NCI-H2107 (cell line): Measurements from ENCODE around the gene COL5A1.

ENCODE experiments used
- DNase-seq: peaks from one replicate; lab custom pipeline; 2025; lab: John Stamatoyannopoulos, UW

COL5A1 gene

GRCh38 chr9:134606951-134607731 lies 34.5 kb upstream of the COL5A1 start:
- DNase-seq, result no peak

DNA sequence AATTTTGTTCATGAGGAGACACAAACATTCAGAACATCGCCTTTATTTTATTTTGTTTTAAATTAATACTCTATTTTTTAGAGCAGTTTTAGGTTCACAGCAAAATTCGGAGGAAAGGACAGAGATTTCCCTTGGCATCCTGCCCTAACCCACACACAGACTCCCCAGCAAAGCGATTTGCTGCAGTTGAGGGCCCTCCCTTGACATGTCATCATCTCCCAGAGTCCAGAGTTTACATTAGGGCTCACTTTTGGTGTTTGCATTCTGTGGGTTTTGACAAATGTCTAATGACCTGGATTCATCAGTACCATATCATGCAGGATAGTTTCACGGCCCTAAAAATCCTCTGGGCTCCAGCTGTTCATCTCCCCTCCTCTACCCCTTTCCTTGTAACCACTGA lies 33.6 kb upstream of the COL5A1 start:
- no peak for DNase-seq

GRCh38 chr9:134611046-134611445 lies 30.6 kb upstream of the COL5A1 start:
- DNase-seq, result no peak

- no peak for DNase-seq
These were observed 29.3 kb upstream of the COL5A1 start for GRCh38 chr9:134612309-134612708.

DNA sequence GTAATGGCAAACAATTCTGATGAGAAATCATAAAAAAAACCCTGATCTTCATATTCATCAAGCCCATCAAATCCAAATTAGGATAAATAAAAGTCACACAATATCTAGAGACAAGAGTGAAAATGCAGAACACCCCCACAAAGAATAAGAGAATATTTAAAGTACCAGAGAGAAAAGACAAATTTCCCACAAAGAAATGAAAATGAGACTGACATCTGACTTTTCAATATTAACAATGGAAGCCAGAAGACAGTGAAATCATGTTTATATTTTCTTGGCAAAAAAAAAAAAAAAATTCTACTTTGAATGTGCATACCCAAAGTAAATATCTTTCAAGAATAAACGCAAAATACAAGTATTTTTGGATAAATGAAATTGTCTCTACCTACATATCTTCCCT lies 28.9 kb upstream of the COL5A1 start:
- no peak for DNase-seq

DNA sequence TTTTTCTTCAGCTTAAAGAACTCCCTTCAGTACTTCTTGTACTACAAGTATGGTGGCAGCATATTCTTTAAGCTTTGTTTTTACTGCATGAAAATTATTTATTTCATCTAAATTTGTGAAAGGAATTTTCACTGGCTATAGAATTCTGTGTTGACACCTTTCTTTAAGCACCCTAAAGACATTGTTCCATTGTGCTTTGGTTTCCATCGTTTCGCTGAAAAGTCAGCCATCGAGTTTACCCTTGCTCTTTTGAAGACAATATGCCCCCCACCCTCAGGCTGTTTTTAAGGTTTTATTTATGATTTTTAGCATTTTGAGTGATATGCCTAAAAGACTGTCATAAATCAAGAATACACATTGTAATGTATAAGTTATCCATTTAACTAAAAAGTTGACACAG lies 27.3 kb upstream of the COL5A1 start:
- DNase-seq, result no peak

GRCh38 chr9:134616341-134616740 lies 25.3 kb upstream of the COL5A1 start:
- no peak for DNase-seq

GRCh38 chr9:134617246-134617645 lies 24.4 kb upstream of the COL5A1 start:
- no peak for DNase-seq

DNA sequence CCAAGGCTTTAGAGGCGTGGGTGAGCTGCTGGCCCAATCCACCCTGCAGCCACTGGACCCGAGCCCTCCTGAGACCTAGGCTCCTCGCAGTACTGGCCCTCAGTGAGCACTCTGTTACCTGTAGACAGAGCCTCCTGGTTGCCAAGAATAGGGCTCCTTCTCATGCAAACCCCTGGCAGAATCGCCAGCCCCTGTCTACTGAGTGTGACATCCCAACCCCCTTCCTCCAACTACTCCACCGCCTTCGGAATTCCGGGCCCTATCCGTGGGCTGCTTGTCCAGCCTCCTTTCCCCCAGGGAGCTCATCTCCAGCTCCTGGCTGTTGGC lies 23.8 kb upstream of the COL5A1 start:
- no peak for DNase-seq

- DNase-seq, result no peak
These were observed 23.3 kb upstream of the COL5A1 start for GRCh38 chr9:134618163-134618832.

DNA sequence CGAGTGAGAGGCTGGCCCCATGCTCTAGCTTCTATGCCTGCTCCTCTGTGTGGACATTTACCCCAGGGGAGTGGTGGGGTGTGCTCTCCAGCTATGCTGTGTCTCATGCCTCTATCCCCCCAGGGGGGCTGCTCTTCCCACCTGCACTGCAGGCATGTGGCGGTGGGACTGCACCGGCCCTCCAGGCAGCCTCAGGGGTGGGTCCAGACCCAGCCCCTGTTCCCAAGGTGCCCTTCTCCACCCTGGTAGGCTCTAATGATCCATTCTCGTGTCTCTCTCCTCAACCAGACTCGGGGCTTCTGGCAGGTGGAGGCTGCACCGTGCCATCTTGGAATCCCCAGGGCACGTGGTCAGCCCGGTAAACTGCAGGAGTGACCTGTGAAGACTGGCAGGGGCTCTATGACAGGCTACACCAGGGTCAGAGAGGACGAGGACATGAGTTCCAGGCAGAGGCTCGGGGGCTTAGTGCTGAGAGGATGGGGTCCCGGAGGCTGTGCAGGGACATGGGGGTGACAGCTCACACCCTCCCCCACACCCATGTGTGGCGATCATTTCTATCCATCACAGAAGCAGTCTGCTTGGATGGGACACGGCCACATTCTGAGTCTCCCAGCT lies 22.7 kb upstream of the COL5A1 start:
- DNase-seq, result no peak

- DNase-seq, result no peak
These were observed 22.1 kb upstream of the COL5A1 start for GRCh38 chr9:134619448-134619982.

- no peak for DNase-seq
These were observed 21.5 kb upstream of the COL5A1 start for GRCh38 chr9:134619983-134620661.

DNA sequence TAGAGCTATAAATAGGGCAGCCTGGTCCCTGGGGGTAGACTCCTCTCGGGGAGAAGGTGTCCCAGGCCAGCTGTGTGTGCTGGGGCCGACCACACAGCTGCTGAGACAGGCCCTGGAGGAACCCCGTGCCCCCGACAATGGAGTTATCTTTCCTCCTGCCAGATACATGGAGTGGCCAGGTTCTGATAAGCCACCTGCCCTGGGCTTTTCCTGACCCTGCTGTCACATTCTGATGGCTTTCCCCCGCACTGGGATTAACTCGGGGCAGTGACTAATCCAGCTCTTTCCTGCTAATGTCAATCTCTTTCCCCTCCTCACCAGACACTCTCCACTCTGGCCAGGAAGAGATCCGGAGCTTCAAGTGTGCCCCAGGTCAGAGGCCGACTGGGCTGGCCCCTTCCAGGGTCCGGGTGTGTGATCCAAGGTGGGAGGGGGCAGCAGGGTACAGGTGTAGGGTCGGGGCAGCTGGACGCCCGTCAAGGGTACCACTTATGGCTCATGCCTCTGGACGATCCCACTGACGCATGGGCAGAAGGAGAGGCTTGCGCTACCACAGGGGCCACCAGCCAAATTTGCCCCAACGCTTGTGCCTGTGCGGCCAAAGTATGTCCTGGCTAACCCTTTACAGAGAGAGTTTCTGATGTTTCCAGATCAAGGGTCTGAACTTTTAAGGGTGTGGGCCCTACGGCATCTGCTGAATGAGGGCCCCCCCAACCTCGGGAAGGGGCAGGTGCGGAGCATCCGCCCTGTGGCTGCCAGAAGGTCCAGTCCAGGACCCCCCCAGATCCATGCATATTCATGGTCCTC lies 20.6 kb upstream of the COL5A1 start:
- DNase-seq, result no peak

- DNase-seq, result no peak
These were observed 20.0 kb upstream of the COL5A1 start for GRCh38 chr9:134621558-134622110.

GRCh38 chr9:134622896-134623257 lies 18.7 kb upstream of the COL5A1 start:
- no peak for DNase-seq

GRCh38 chr9:134623258-134624066 lies 18.1 kb upstream of the COL5A1 start:
- no peak for DNase-seq

DNA sequence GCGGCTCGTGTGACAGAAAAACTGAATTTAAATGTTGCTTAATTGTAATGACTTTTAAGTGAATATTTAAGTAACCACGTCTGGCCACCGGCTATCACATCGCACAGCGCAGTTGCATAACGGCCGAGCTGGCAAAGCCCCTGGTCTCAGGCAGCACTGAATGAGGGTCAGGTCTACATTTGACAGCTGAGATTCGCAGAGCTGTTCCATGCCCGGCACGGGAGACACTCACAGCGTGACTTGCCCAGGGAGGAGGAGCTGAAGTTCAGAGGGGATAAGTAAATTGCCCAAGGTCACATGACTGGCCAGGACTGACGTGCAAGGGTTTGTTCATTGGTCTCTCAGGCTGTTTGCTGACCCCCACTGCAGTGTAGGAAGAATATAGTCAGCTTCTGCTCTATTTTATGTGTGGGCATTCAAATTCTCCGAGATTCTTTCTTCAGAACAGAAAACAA lies 17.4 kb upstream of the COL5A1 start:
- no peak for DNase-seq

DNA sequence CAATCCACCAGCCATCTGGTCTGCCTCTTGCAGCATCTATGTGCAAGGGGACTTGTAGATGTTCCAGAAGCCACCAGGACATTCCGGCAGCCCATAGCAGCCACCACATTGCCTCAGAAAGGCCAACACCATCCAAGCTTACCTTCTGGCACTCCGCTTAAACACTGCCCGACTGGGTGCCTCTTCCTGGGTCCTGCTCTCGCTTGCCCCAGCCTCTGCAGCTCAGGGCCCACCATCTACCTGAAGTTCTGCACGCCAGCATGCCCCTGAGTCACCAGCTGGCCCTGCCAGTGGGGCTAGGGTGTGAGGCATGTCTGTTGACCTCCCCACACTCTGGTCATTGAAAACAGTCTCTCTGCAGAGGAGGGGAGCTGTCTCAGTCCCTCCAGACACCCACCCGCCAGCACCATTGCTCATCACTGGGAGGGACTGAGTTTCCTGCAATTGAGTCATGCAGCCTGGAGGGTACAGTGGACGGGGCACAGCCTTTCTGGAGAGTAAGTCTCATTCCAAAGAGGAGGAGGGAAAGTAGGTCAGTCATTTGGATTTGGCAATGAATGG lies 16.9 kb upstream of the COL5A1 start:
- no peak for DNase-seq
